IMR-90 (cell line): ENCODE measurements around the gene CGN. TPM values are rescaled to one million over a fixed set of nuclear protein-coding genes. Genes with fewer than 3 reads are reported as not detected.

Source experiments
- ATAC-seq: fragments of 200-7000 bp; cut with Tn5 transposase; 2 replicates; pipeline ENCODE4 v1.9.1; 2020; ENCODE audit warnings: low read depth, mild to moderate bottlenecking, moderate library complexity
- BruUV-seq: library from RNA; stranded (reverse); fragments of 400-500 nt; replicated peaks from 2 replicates; lab custom pipeline; 2021; lab: Mats Ljungman, UMichigan
- CTCF ChIA-PET: fragments of 300-600 bp; formaldehyde crosslinking; extraction: SDS; loops from one replicate; lab custom pipeline; 2021; ENCODE audit warnings: antibody characterized with exemption; lab: Yijun Ruan, JAX
- POLR2A ChIA-PET: fragments of 300-600 bp; sonication (Branson Sonifier 250); formaldehyde crosslinking; loops from one replicate; lab custom pipeline; 2022; ENCODE audit warnings: antibody characterized with exemption; ENCODE audit not compliant: unreplicated experiment; lab: Charles Lee
- DNase-seq: peaks from one replicate; pipeline ENCODE4 v3.0.0; 2013
- H2AFZ ChIP-seq: replicated peaks from 2 replicates; pipeline ENCODE3; 2013; ENCODE audit warnings: low read length, mild to moderate bottlenecking; ENCODE audit not compliant: poor library complexity
- H2AK5ac ChIP-seq: 2 replicates; pipeline ENCODE4 v1.6.1; 2013; ENCODE audit warnings: low read depth, low read length, inconsistent platforms
- H2AK9ac ChIP-seq: replicated peaks from 2 replicates; pipeline ENCODE3; 2013; ENCODE audit warnings: mild to moderate bottlenecking, low read depth, low read length, moderate library complexity; ENCODE audit not compliant: poor library complexity
- H2BK120ac ChIP-seq: 2 replicates; pipeline ENCODE4 v1.6.1; 2013; ENCODE audit warnings: low read depth, low read length, inconsistent platforms
- H2BK15ac ChIP-seq: 3 replicates; pipeline ENCODE4 v1.6.1; 2013; ENCODE audit warnings: low read depth, low read length, inconsistent platforms
- H2BK20ac ChIP-seq: 2 replicates; pipeline ENCODE4 v1.6.1; 2013; ENCODE audit warnings: low read depth, mild to moderate bottlenecking, inconsistent platforms, low read length, moderate library complexity
- H2BK5ac ChIP-seq: 2 replicates; pipeline ENCODE4 v1.6.1; 2013; ENCODE audit warnings: mild to moderate bottlenecking, low read depth, low read length, inconsistent platforms; ENCODE audit not compliant: poor library complexity, severe bottlenecking
- H3K14ac ChIP-seq: replicated peaks from 2 replicates; pipeline ENCODE4 v1.6.1; 2013; ENCODE audit warnings: low read depth, low read length, inconsistent platforms
- H3K18ac ChIP-seq: 2 replicates; pipeline ENCODE4 v1.6.1; 2013; ENCODE audit warnings: low read depth, low read length, control low read depth
- H3K23ac ChIP-seq: 2 replicates; pipeline ENCODE4 v1.6.1; 2013; ENCODE audit warnings: low read depth, low read length, inconsistent platforms
- H3K27ac ChIP-seq: 2 replicates; pipeline ENCODE4 v1.5.1; 2013; ENCODE audit warnings: mild to moderate bottlenecking, control low read depth, low read length; ENCODE audit not compliant: insufficient read depth
- H3K27me3 ChIP-seq: 2 replicates; pipeline ENCODE4 v1.6.1; 2013; ENCODE audit warnings: low read length; ENCODE audit not compliant: control insufficient read depth, insufficient read depth
- H3K36me3 ChIP-seq: 2 replicates; pipeline ENCODE4 v1.6.1; 2013; ENCODE audit warnings: low read length, mixed read lengths; ENCODE audit not compliant: control insufficient read depth, insufficient read depth
- H3K4ac ChIP-seq: 2 replicates; pipeline ENCODE4 v1.6.1; 2013; ENCODE audit warnings: low read depth, low read length, inconsistent platforms
- H3K4me1 ChIP-seq: 2 replicates; pipeline ENCODE4 v1.6.1; 2013; ENCODE audit warnings: low read length, mixed read lengths; ENCODE audit not compliant: control insufficient read depth, insufficient read depth
- H3K4me2 ChIP-seq: 2 replicates; pipeline ENCODE4 v1.6.1; 2013; ENCODE audit warnings: low read depth, mild to moderate bottlenecking, control low read depth, low read length, moderate library complexity
- H3K4me3 ChIP-seq: 2 replicates; pipeline ENCODE4 v1.5.1; 2013; ENCODE audit warnings: low read depth, mild to moderate bottlenecking, control low read depth, low read length, moderate library complexity; ENCODE audit not compliant: insufficient read depth
- H3K56ac ChIP-seq: 2 replicates; pipeline ENCODE4 v1.6.1; 2013; ENCODE audit warnings: low read length, inconsistent platforms; ENCODE audit not compliant: insufficient read depth; ENCODE audit errors: extremely low read depth
- H3K79me1 ChIP-seq, 2 experiments: 2 replicates each; pipeline ENCODE4 v1.6.1; 2013; ENCODE audit warnings: low read length in 2 of 2, inconsistent platforms in 1 of 2, low read depth in 1 of 2
- H3K9ac ChIP-seq: 2 replicates; pipeline ENCODE4 v1.6.1; 2013; ENCODE audit warnings: low read depth, low read length, control low read depth
- H3K9me1 ChIP-seq: 2 replicates; pipeline ENCODE4 v1.6.1; 2013; ENCODE audit warnings: low read length, inconsistent platforms; ENCODE audit not compliant: insufficient read depth
- H3K9me3 ChIP-seq: 2 replicates; pipeline ENCODE4 v1.6.1; 2013; ENCODE audit warnings: low read length; ENCODE audit not compliant: control insufficient read depth, insufficient read depth
- H4K20me1 ChIP-seq: 2 replicates; pipeline ENCODE4 v1.6.1; 2013; ENCODE audit warnings: low read length, inconsistent platforms; ENCODE audit not compliant: insufficient read depth
- H4K5ac ChIP-seq: 2 replicates; pipeline ENCODE4 v1.6.1; 2013; ENCODE audit warnings: mild to moderate bottlenecking, low read depth, low read length, control low read depth
- H4K8ac ChIP-seq, 2 experiments: 2 replicates each; pipeline ENCODE4 v1.6.1; 2013; ENCODE audit warnings: low read depth in 2 of 2, low read length in 2 of 2, control low read depth in 1 of 2, inconsistent platforms in 1 of 2
- H4K91ac ChIP-seq: 2 replicates; pipeline ENCODE4 v1.6.1; 2013; ENCODE audit warnings: low read depth, low read length, inconsistent platforms; ENCODE audit not compliant: insufficient read depth
- BHLHE40 ChIP-seq: fragments of 150-350 bp; IDR thresholded peaks from 2 replicates; pipeline ENCODE4 v1.6.1; 2016; ENCODE audit warnings: mild to moderate bottlenecking, low read depth, low read length
- MXI1 ChIP-seq: IDR thresholded peaks from 2 replicates; pipeline ENCODE4 v1.6.1; 2012; ENCODE audit warnings: low read depth, mild to moderate bottlenecking, low read length, moderate library complexity, borderline replicate concordance
- POLR2A ChIP-seq: IDR thresholded peaks from 2 replicates; pipeline ENCODE4 v1.6.1; 2012; ENCODE audit warnings: mild to moderate bottlenecking, low read depth, low read length
- RCOR1 ChIP-seq: IDR thresholded peaks from 2 replicates; pipeline ENCODE4 v1.6.1; 2012; ENCODE audit warnings: mild to moderate bottlenecking, low read length, improper control_type of control experiment; ENCODE audit not compliant: insufficient replicate concordance
- WGBS, 2 experiments: methylation state at CpG; one replicate each; pipeline versions ENCODE4 v1.1.5 to v1.1.7; 2013; ENCODE audit warnings: missing lambda C conversion rate in 2 of 2; ENCODE audit not compliant: insufficient read length in 1 of 2; ENCODE audit errors: extremely low coverage in 2 of 2; 5-methylcytosine and 5-hydroxymethylcytosine counted together
- dilution Hi-C: fragments of 300-500 bp; cut with HindIII; formaldehyde crosslinking; loops from one replicate; pipeline ENCODE4 v1.14.3; 2018; ENCODE audit warnings: low sequenced_read_pairs; ENCODE audit not compliant: unreplicated experiment
- in situ Hi-C: fragments of 300-500 bp; cut with MboI; formaldehyde crosslinking; loops from 3 replicates; pipeline ENCODE4 v1.14.3; 2019; ENCODE audit warnings: low sequenced_read_pairs, inconsistent platforms, mixed read lengths
- intact Hi-C: fragments of 100-400 bp; cut with micrococcal nuclease; formaldehyde crosslinking; loops from 2 replicates; pipeline ENCODE4 v1.10.0; 2022
- polyA plus RNA-seq, 3 experiments: library from polyadenylated mRNA; depleted of rRNA; stranded (reverse); fragments of >200 nt; gene quantifications; 2 replicates each; pipeline ENCODE4 v1.2.3, GENCODE V29; 2012; ENCODE audit warnings: low replicate concordance in 1 of 3
- total RNA-seq: library from RNA; depleted of rRNA; stranded (reverse); fragments of >200 nt; gene quantifications from 2 replicates; pipeline ENCODE4 v1.2.3, GENCODE V29; 2012

Gene CGN
- total and polyA plus RNA-seq, 2 of the 4 experiments (the other 2 are of a cell fraction): 0.34 to 0.36 TPM

GRCh38 chr1:151533870-151534269 lies 22.7 kb downstream of the CGN start:
- peaks cover 16% of the 10 kb centered on the region for H3K4me1 ChIP-seq
- H3K56ac ChIP-seq: no peak overlapping the region
- CTCF ChIA-PET: interaction anchor here (0.8 kb wide), 1 partner anchor 15 kb away, joined by 3 read pairs; no protein-coding TSS in a partner anchor
- dilution Hi-C loops: no loop called here
- no peak overlapping the region for H3K4me2 ChIP-seq
- H3K36me3 ChIP-seq: no peaks in the 10 kb centered on the region
- DNase-seq (no peak), ATAC-seq (no peak)
- peak overlapping the region; percentile 23 for H2AFZ ChIP-seq
- H3K27me3 ChIP-seq: peaks cover 4% of the 10 kb centered on the region; the same call in 1 of the 2 replicates
- no peak overlapping the region for H4K8ac ChIP-seq
- no TSS peak for BruUV-seq
- H2BK5ac ChIP-seq: no peak overlapping the region
- H2BK15ac ChIP-seq: no peak overlapping the region
- no peak overlapping the region for H3K4me3 ChIP-seq
- H3K9me1 ChIP-seq: peaks cover 15% of the 10 kb centered on the region
- H3K79me1 ChIP-seq: peaks cover 0 to 4% of the 10 kb centered on the region in 2 experiments; a peak in 1 of 4 replicates
- no peak for TF ChIP-seq RCOR1
- no peak for TF ChIP-seq MXI1
- TF ChIP-seq BHLHE40: no peak
- no peak for TF ChIP-seq POLR2A
- no peak overlapping the region for H2AK9ac ChIP-seq
- no peaks in the 10 kb centered on the region for H3K9me3 ChIP-seq
- intact Hi-C loops: loop anchor here (1.0 kb wide), 1 partner anchor 201 kb away; no protein-coding TSS in a partner anchor
- 0 out of 2 replicates have a peak, but pooled peaks cover 3% of the 10 kb centered on the region for H4K20me1 ChIP-seq
- H4K5ac ChIP-seq: no peak overlapping the region
- no peak overlapping the region for H3K9ac ChIP-seq
- no peak overlapping the region for H3K23ac ChIP-seq
- no peak overlapping the region for H3K18ac ChIP-seq
- H2AK5ac ChIP-seq: no peak overlapping the region
- H4K91ac ChIP-seq: no peak overlapping the region
- no peak overlapping the region for H3K27ac ChIP-seq
- 62% methylated on average over 3 of the region's 10 CpGs; no CpG with 5 or more reads in 1 of the 2 experiments for WGBS, 2 experiments
- H3K14ac ChIP-seq: no peak overlapping the region
- in situ Hi-C loops: loop anchor here (10.0 kb wide), 1 partner anchor 201 kb away; no protein-coding TSS in a partner anchor
- H2BK120ac ChIP-seq: no peak overlapping the region
- POLR2A ChIA-PET: no interaction called here
- no peak overlapping the region for H3K4ac ChIP-seq
- no peak overlapping the region for H2BK20ac ChIP-seq
